Pancreas (tissue), 10 donors: ENCODE results near the gene FAM72C. TPM values are rescaled to one million over a fixed set of nuclear protein-coding genes. Genes with fewer than 3 reads are reported as not detected.
"Not testable (repeated sequence)": the region's sequence is repeated elsewhere in the genome, so short reads cannot be mapped to it uniquely, and the experiment has no call there.

Experiments
- ATAC-seq, 4 donors: fragments of 200-7000 bp; cut with Tn5 transposase; one replicate each; pipeline versions ENCODE4 v1.8.0 to v1.9.1; 2020; ENCODE audit warnings: mild to moderate bottlenecking in 4 of 4, moderate library complexity in 4 of 4
- DNase-seq, 6 donors: peaks; one replicate each; pipeline ENCODE4 v3.0.0-alpha.2; 2020
- FAIRE-seq: peaks from 2 replicates; lab custom pipeline; 2012; peaks lifted over from hg19 to GRCh38; lab: Jason Lieb, UNC
- H3K27ac ChIP-seq, 4 donors: fragments of 200-600 bp; sonication (generic); 1 replicate in 3 of 4; 2 replicates in 1 of 4; pipeline versions ENCODE4 v1.5.0 to v1.8.0; 2020
- H3K27me3 ChIP-seq, 4 donors: fragments of 200-600 bp; one replicate each; pipeline ENCODE4 v1.8.0; 2021
- H3K36me3 ChIP-seq, 3 donors: fragments of 200-600 bp; sonication (generic) in 1 of 3; one replicate each; pipeline versions ENCODE4 v1.5.0 to v1.8.0; 2020 to 2021
- H3K4me1 ChIP-seq, 3 donors: fragments of 200-600 bp; one replicate each; pipeline ENCODE4 v1.8.0; 2021
- H3K4me3 ChIP-seq, 4 donors: fragments of 200-600 bp; sonication (generic) in 2 of 4; one replicate each; pipeline versions ENCODE4 v1.5.0 to v1.8.0; 2020 to 2021
- H3K9me3 ChIP-seq, 4 donors: fragments of 200-600 bp; one replicate each; pipeline ENCODE4 v1.8.0; 2021
- WGBS, 2 donors: extraction: QIAGEN DNeasy Blood & Tissue Kit; methylation state at CpG; one replicate each; pipeline ENCODE4 v1.1.7; 2013; 5-methylcytosine and 5-hydroxymethylcytosine counted together
- intact Hi-C, 3 donors: fragments of 100-400 bp; cut with DNase I; formaldehyde crosslinking; loops; one replicate each; pipeline versions ENCODE4 v1.11.1 to v1.14.2; 2022
- polyA plus RNA-seq, 2 donors: library from polyadenylated mRNA; stranded (reverse); fragments of 200-250 nt; gene quantifications; one replicate each; pipeline ENCODE4 v1.2.3, GENCODE V29; 2013
- total RNA-seq, 6 donors: library from RNA; stranded (reverse); fragmentation: NEBNext Ultra II Directional in 4 of 6; extraction: Animal tissue kit (Norgen Biotek cat#: 25700) in 4 of 6; gene quantifications; one replicate each; pipeline versions ENCODE4 v1.2.1 to v1.2.4, GENCODE V29; 2021 to 2023
- donor health status: healthy with polysubstance abuse.
- donor health status: DM: no; HTN: no; CAD: no; lungs with moderate emphysema.
- donor health status: DM: no; HTN: no; CAD: no.
- donor health status: control.
- donor health status: control.
- donor health status: Bipolar disorder and iron deficiency.
- donor health status: DM: yes; HTN: yes; CAD: no.
- donor health status: DM: no; HTN: no; CAD: no.
- donor health status: DM: no; HTN: no; CAD: no.
- donor health status: DM: yes; HTN: yes; CAD: no.

FAM72C gene
- total and polyA plus RNA-seq, 8 donors, result 0.06 to 0.16 (median 0.09) TPM; not detected in 5

DNA sequence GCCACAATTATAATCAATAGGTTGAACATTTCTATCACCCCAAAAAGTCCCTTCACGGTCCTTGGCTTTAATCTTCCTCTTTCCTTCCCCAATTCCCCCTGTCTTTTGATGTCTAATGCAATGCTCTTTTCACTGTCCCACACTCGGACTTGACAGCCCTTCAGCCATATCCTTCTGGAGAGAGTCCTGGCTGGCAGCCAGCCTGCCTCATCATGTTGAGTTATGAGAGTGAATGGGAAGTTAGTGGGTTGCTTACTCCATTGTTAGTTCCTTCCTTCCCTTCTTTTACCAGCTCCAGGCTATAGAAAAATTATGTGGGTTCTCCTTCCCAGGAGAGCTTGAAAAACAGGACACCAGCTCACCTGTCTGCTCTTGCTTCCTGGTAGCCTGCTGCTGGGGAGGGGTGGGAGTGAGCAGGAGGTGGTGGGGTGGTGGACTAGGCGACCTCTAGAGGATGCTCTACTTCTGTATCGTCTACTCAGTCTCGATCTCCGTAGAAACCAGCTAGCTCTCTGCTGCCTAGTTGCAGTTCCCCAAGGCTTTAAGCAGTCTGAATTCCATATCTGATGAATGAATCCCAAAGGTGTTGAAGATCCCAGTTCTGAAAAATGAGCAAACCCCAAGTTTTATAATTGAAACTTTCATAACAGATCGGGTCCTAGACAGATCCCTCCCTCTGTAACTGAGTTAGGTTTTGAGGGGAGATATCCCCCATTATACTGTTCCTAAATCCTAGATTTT lies 30.5 kb upstream of the FAM72C start:
- DNase-seq, H3K4me1 ChIP-seq, H3K4me3 ChIP-seq, FAIRE-seq, H3K27me3 ChIP-seq, H3K27ac ChIP-seq, H3K36me3 ChIP-seq, intact Hi-C loops, H3K9me3 ChIP-seq: not testable (repeated sequence)
- ATAC-seq, result peak in 3 of 4 donors; percentile 81 to 91 (median 89)
- WGBS, 2 donors, result 23 to 27% methylated on average over 5 of the region's 7 CpGs

DNA sequence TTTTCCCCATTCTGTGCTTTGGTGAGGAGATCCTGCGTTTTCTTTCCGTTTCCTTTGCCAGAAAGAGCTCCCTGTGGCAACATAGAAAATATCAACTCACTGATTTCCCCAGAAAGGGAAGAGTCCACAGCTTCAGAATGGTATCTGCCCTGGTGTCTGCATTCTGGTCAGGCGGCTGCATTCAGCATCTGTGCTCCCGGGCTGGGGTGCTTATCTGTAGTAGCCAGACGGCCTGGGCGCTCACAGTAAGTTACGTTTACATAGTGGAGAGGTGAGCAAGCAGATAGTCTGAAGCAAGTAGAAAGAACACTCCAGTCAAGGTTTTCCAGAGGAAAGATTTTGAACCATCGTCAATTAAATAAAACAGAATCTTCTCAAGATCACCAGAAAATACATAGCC lies 29.3 kb upstream of the FAM72C start:
- H3K36me3 ChIP-seq, FAIRE-seq, H3K27ac ChIP-seq, DNase-seq, H3K4me3 ChIP-seq, H3K27me3 ChIP-seq, H3K9me3 ChIP-seq, H3K4me1 ChIP-seq, intact Hi-C loops: not testable (repeated sequence)
- peak in 3 of 4 donors; percentile 51 to 71 (median 57) for ATAC-seq
- 53 to 66% methylated on average over 2 to 5 of the region's 8 CpGs for whole genome bisulfite sequencing, 2 donors

DNA sequence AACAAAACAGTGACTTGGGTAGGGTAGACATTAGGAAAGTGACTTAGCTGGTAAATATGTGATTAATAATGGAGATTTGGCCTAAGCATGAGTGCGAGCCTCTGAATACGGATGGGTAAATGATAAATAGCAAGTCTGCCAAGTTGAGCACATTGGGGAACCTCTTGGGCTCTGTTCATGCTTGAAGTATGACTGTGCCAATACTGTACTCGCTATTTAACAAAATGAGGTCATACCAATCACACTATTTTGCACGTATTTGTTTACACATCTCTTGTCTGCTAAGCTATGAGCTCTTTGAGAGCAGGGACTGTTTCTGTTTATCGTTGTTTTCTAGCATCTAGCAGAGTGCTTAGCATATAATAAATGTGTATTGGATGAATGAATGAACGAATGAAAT lies 24.2 kb upstream of the FAM72C start:
- H3K4me1 ChIP-seq, DNase-seq, intact Hi-C loops, FAIRE-seq, H3K9me3 ChIP-seq, H3K36me3 ChIP-seq, H3K27me3 ChIP-seq, H3K4me3 ChIP-seq, H3K27ac ChIP-seq: not testable (repeated sequence)
- WGBS, 2 donors, result 67 to 89% methylated on average over 1 of the region's 6 CpGs
- ATAC-seq, result peak in 2 of 4 donors; percentile 28 to 29

DNA sequence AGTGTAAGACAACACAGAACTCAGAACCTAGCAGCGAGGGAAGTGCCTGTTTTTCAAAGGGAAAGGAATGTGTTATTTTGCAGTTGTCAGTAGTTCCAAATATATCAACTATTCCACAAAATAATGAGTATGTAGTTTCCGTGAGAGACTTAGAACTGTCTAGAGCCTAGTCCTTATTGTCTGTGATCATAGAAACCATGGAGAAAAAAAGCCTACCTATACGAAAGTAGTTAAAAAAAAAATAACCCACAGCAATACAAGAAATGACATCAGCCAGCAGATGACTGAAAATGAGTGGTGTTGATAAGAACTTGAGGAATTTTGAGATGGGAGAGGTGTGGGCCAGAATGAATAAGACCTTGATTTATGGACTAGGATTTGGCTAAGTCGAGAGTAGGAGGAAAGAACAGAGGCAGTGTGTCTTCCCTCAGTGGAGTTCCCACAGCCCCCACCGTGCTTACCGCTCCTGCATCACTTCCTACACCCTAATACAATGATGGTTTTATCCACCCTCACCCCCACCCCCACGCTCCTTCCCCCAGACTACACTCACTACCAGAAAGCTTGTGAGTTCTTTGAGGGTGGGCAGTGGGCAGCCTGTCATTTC lies 21.6 kb upstream of the FAM72C start:
- H3K36me3 ChIP-seq, H3K27ac ChIP-seq, H3K4me3 ChIP-seq, H3K27me3 ChIP-seq, FAIRE-seq, H3K9me3 ChIP-seq, H3K4me1 ChIP-seq, DNase-seq, intact Hi-C loops: not testable (repeated sequence)
- 33 to 77% methylated on average over 1 of the region's 7 CpGs for WGBS, 2 donors
- peak in 2 of 4 donors; percentile 25 for ATAC-seq

DNA sequence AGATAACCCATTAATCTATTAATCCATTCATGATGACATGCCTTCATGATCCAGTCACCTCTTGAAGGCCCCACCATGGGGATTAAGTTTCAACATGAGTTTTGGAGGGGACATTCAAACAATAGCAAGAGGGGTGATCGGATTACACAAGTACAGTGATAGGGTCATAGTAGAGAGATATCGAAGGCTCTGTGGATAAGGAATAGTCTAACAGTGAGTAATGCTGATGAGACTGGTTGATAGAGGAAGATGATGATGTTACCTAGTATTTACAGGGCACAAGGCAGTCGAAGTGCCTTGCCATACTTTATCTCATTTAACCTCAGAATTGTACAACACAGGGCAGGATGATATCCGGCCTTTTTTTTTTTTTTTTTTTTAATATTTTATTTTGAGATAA lies 18.9 kb upstream of the FAM72C start:
- H3K4me1 ChIP-seq, intact Hi-C loops, H3K27me3 ChIP-seq, FAIRE-seq, H3K27ac ChIP-seq, H3K9me3 ChIP-seq, H3K4me3 ChIP-seq, H3K36me3 ChIP-seq, ATAC-seq, DNase-seq: not testable (repeated sequence)
- WGBS, 2 donors, result no CpG with 5 or more reads among the region's 4 CpGs

DNA sequence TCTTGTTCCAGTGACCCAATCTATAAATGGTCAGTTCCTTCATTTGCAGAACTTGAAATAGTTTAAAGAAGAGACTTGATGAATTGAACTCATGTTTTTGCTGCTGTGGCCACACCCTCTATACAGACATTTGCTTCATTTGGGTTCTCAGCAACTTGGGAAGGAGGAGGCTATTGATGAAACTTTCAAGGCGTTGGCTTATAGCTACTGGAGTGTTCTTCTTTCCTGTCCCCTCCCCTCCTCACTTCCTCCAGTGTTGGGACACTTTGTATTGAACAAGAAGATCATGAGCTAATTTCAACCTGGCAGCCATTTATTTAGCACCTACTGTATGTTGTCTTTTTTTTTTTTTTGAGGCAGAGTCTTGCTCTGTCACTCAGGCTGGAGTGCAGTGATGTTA lies 17.9 kb upstream of the FAM72C start:
- H3K27ac ChIP-seq, H3K36me3 ChIP-seq, H3K4me1 ChIP-seq, DNase-seq, H3K27me3 ChIP-seq, FAIRE-seq, intact Hi-C loops, H3K9me3 ChIP-seq, H3K4me3 ChIP-seq: not testable (repeated sequence)
- peak in 3 of 4 donors; percentile 18 to 24 (median 20) for ATAC-seq
- WGBS, 2 donors, result no CpG with 5 or more reads among the region's 1 CpG

DNA sequence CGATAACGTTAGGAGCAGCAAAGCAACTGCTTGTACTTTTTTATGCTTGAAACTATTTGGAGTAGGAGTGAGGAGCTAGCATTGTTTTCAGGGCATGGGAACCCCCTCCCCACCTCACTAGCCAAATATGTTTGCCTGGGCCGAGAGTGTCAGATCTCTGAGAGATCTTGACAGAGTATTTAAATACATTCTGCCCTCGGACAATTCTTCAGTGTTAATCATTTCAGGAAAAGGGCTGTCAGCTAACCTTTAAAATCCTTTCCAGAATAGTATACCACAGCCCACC lies 17.6 kb upstream of the FAM72C start:
- H3K27ac ChIP-seq, H3K36me3 ChIP-seq, intact Hi-C loops, FAIRE-seq, H3K4me3 ChIP-seq, DNase-seq, H3K9me3 ChIP-seq, H3K4me1 ChIP-seq, ATAC-seq, H3K27me3 ChIP-seq: not testable (repeated sequence)
- no CpG with 5 or more reads among the region's 4 CpGs for WGBS, 2 donors

DNA sequence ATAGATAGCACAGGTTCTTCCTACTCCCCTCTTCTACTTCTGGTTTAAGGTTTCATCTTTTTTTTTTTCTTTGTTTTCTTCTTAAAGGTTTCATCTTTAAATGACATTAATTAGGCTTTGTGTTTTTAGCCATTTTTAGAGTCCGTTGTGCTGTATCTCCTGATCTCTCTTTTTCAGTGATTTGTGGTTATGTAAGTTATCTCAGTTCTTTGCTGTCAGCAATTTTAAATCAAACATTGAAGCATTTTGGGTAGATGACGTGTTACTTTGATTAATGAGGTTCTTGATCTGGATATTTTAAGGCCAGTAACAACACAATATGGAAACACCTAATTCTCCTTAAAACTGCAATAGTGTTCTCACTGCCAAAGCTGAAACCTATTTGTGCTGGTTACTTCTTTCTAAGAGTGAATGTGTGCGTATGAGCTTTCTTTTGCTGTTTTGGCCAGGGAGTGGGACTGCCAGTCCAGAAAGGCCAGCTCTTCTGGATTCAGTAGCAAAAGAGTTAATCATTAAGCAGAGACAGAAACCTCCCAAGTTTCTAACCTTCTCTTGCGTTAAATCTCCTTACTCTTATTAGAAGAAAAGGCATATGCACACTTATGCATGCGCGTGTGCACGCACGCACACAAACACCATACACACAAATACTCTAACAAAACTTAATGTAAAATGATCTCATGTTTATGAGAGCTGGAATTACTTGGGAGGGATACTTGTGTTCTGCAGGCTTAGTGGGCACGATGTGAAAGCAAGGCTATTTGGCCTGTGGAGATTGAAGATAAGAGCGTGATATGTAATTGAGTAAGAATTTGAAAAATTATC lies 17.0 kb upstream of the FAM72C start:
- H3K4me1 ChIP-seq, H3K4me3 ChIP-seq, H3K27me3 ChIP-seq, H3K9me3 ChIP-seq, DNase-seq, H3K36me3 ChIP-seq, intact Hi-C loops, FAIRE-seq, H3K27ac ChIP-seq: not testable (repeated sequence)
- 45 to 75% methylated on average over 1 of the region's 10 CpGs for WGBS, 2 donors
- peak; percentile 51 to 87 (median 68) for ATAC-seq

DNA sequence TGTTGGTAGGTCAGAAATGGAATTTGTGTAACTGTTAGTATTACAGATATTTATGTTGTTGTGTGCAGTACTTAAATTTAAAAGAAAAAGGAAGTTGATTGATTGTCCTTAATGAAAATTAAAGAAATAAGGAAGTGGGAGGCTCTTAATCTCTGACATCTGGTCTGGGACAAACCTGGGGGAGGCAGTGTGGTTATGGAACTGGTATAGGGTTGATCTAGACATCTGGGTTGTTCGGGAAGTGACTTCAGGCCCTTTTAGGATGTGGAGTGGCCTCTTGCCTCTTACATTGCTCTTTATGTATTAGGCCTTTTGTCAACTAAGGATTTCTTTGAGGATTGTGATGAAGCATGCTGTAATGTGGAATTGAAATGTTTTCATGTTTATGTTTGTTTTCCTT lies 16.1 kb upstream of the FAM72C start:
- H3K27me3 ChIP-seq, H3K27ac ChIP-seq, H3K4me1 ChIP-seq, DNase-seq, intact Hi-C loops, H3K36me3 ChIP-seq, FAIRE-seq, H3K9me3 ChIP-seq, H3K4me3 ChIP-seq: not testable (repeated sequence)
- ATAC-seq, result peak in 1 of 4 donors; percentile 29
- WGBS, 2 donors, result no CpG with 5 or more reads among the region's 1 CpG

DNA sequence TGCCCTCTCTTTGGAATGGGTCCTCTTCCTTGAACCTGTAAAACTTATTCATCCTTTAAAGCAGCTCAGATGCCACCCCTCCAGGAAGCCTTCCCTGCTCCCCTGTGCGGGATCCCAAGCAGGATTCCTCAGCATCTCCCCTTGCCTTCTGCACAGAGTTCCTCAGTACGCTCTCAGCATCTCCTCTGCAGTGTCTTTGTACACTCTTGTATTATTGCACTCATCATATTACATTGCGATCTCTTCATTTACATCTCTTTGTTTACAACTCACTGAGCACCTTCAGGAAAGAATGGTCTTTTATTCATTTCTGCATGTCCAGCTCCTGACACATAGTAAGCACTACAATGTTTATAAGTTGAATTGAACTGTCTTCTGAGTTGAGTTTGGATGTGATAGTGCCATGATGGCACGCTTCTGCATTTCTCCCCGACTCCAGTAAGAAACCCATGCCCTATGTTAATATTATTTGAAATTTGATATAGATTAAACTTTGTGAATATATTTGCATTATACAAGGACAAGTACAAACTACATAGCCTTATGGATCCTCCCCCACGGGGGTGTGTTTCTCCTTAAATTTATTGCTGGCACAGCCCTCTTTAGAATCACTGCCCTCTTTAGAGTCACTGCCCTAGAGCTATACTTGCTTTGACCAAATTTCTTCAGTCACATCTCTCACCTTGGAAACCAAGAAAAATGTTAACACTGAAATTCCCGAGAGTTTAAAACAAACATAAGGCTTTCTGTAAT lies 13.1 kb upstream of the FAM72C start:
- intact Hi-C loops, H3K27me3 ChIP-seq, H3K4me3 ChIP-seq, H3K4me1 ChIP-seq, H3K27ac ChIP-seq, H3K36me3 ChIP-seq, FAIRE-seq, H3K9me3 ChIP-seq, ATAC-seq, DNase-seq: not testable (repeated sequence)
- WGBS, 2 donors, result 79 to 85% methylated on average over 3 of the region's 7 CpGs

DNA sequence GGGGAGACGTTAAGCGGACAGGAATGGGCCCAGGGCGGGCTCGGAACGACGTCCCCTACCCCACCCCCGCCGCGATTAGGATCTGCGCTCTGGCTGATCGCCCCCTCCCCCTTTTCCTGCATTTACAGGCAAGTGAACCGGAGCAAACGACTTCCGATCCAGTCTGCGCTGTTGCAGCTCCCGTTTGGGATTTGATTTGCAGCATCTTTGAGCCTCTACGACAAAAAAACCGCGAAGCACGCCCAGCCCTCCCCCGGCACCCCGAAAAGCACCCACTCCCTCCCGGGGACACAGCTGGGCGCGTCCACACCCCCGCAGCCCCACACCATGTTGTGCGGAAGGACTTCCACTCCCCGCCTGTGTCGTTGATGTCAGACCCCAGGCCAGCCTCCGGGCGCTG lies 2.6 kb upstream of the FAM72C start:
- FAIRE-seq, H3K27ac ChIP-seq, H3K4me1 ChIP-seq, DNase-seq, ATAC-seq, H3K4me3 ChIP-seq, H3K27me3 ChIP-seq, H3K9me3 ChIP-seq, H3K36me3 ChIP-seq, intact Hi-C loops: not testable (repeated sequence)
- 0 to 4% methylated on average over 6 to 13 of the region's 31 CpGs for WGBS, 2 donors
